ENCODE data around the gene TUBGCP6. TPM values are rescaled to one million over a fixed set of nuclear protein-coding genes. Genes with fewer than 3 reads are reported as not detected.

Gene TUBGCP6
- total and polyA plus RNA-seq, 10 of the 15 experiments (the other 5 are each of a cell fraction or from before 2014, with no cell fraction given): 0.74 to 41.4 (median 19.4) TPM

DNA sequence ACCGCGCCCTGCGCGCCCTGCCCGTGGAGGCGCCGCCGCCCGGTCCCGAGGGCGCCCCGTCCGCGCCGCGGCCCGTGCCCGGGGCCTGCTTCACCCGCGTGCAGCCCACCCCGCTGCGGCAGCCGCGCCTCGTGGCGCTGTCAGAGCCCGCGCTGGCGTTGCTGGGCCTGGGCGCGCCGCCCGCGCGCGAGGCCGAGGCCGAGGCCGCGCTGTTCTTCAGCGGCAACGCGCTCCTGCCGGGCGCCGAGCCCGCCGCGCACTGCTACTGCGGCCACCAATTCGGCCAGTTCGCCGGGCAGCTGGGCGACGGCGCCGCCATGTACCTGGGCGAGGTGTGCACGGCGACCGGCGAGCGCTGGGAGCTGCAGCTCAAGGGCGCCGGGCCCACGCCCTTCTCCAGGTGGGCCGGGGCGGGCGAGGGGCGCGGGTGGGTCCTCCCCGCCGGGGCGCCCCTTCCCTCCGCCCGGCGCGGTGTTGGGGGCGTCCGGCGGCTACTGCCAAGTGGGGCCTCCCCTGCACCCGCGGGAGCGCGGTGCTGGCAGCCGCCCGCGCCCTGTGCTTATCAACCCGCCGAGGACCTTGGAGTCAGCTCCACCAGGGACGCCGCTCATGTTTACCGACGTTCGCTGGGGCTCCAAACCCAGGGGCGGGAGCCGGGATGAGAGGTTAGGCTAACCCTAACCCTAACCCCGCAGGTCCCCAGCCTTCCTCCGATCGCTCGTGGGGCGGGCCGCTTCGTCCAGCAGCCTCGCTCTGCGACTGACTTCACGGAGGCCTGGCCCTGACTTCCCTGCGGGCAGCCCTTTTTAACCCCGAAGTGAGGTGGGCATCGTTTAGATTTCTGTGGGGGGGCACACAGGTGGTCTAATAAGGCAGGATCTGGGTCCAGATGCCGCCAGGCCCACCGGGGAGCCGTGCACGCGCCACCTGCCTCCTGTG is 43.4 kb downstream of the TUBGCP6 start:
- no peaks in the 10 kb centered on the region for H3K27me3 ChIP-seq (replicated peaks in 1 of 2; ENCODE audit: control insufficient read depth in 2 of 2, insufficient read depth in 2 of 2, low read length in 1 of 2)
- no peaks in the 10 kb centered on the region for H4K20me1 ChIP-seq (ENCODE audit: control insufficient read depth, insufficient read depth)
- peak overlapping the region; percentile 60 for H2AFZ ChIP-seq (ENCODE audit: control insufficient read depth, low read depth, low read length)
- ATAC-seq (peak; percentile 6), FAIRE-seq (no peak), DNase-seq (ENCODE audit: low read depth, low spot score) (no peak)
- peak overlapping the region; percentile 72 for H3K4me3 ChIP-seq
- RAD21 ChIA-PET (ENCODE audit: unreplicated experiment): interaction anchor here (0.9 to 1.0 kb wide), 2 partner anchors 11 to 14 kb away, joined by 3 to 4 read pairs; no protein-coding TSS in a partner anchor
- POLR2A ChIA-PET: interaction anchor here (1.2 kb wide), 1 partner anchor 10 kb away, joined by 5 read pairs; no protein-coding TSS in a partner anchor
- peaks cover 15% of the 10 kb centered on the region for H3K79me2 ChIP-seq (ENCODE audit: control insufficient read depth, insufficient read depth, low read length)
- peaks cover 10% of the 10 kb centered on the region for H3K4me1 ChIP-seq (ENCODE audit: control insufficient read depth, insufficient read depth, low read length)
- CTCF ChIA-PET: no interaction called here
- TF ChIP-seq LARP7 (IDR thresholded peaks at IDR 0.05): peak; percentile 43; the same call in 1 of the 2 replicates
- TF ChIP-seq, protein P1, sequence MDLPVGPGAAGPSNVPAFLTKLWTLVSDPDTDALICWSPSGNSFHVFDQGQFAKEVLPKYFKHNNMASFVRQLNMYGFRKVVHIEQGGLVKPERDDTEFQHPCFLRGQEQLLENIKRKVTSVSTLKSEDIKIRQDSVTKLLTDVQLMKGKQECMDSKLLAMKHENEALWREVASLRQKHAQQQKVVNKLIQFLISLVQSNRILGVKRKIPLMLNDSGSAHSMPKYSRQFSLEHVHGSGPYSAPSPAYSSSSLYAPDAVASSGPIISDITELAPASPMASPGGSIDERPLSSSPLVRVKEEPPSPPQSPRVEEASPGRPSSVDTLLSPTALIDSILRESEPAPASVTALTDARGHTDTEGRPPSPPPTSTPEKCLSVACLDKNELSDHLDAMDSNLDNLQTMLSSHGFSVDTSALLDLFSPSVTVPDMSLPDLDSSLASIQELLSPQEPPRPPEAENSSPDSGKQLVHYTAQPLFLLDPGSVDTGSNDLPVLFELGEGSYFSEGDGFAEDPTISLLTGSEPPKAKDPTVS (IDR thresholded peaks at IDR 0.05; ENCODE audit: low read depth, low read length): no peak
- peak in 1 of 2 experiments; percentile 7; a peak in 1 of 4 replicates for TF ChIP-seq BHLHE40 (IDR thresholded peaks at IDR 0.05; ENCODE audit: borderline replicate concordance in 1 of 2, low read depth in 2 of 2, low read length in 1 of 2)
- TF ChIP-seq, protein P2, sequence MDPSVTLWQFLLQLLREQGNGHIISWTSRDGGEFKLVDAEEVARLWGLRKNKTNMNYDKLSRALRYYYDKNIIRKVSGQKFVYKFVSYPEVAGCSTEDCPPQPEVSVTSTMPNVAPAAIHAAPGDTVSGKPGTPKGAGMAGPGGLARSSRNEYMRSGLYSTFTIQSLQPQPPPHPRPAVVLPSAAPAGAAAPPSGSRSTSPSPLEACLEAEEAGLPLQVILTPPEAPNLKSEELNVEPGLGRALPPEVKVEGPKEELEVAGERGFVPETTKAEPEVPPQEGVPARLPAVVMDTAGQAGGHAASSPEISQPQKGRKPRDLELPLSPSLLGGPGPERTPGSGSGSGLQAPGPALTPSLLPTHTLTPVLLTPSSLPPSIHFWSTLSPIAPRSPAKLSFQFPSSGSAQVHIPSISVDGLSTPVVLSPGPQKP (IDR thresholded peaks at IDR 0.05; ENCODE audit: low read depth, low read length): no peak
- TF ChIP-seq EGR1 (IDR thresholded peaks at IDR 0.05; ENCODE audit: borderline replicate concordance in 1 of 2, low read depth in 2 of 2, low read length in 2 of 2): 0 out of 3 replicates have a peak, but pooled peaks of 1 of the 2 experiments have one; percentile 5
- TF ChIP-seq, protein P3, sequence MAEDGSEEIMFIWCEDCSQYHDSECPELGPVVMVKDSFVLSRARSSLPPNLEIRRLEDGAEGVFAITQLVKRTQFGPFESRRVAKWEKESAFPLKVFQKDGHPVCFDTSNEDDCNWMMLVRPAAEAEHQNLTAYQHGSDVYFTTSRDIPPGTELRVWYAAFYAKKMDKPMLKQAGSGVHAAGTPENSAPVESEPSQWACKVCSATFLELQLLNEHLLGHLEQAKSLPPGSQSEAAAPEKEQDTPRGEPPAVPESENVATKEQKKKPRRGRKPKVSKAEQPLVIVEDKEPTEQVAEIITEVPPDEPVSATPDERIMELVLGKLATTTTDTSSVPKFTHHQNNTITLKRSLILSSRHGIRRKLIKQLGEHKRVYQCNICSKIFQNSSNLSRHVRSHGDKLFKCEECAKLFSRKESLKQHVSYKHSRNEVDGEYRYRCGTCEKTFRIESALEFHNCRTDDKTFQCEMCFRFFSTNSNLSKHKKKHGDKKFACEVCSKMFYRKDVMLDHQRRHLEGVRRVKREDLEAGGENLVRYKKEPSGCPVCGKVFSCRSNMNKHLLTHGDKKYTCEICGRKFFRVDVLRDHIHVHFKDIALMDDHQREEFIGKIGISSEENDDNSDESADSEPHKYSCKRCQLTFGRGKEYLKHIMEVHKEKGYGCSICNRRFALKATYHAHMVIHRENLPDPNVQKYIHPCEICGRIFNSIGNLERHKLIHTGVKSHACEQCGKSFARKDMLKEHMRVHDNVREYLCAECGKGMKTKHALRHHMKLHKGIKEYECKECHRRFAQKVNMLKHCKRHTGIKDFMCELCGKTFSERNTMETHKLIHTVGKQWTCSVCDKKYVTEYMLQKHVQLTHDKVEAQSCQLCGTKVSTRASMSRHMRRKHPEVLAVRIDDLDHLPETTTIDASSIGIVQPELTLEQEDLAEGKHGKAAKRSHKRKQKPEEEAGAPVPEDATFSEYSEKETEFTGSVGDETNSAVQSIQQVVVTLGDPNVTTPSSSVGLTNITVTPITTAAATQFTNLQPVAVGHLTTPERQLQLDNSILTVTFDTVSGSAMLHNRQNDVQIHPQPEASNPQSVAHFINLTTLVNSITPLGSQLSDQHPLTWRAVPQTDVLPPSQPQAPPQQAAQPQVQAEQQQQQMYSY (CRISPR knock-in tag; IDR thresholded peaks at IDR 0.05): no peak
- TF ChIP-seq FOS (IDR thresholded peaks at IDR 0.05; ENCODE audit: borderline replicate concordance, extremely low read depth, insufficient read length): no peak
- TF ChIP-seq SMARCA5 (IDR thresholded peaks at IDR 0.05): 0 out of 2 replicates have a peak, but pooled peaks have one; percentile 19
- H3K9me3 ChIP-seq (replicated peaks; ENCODE audit: control insufficient read depth, insufficient read depth, low read length): no peaks in the 10 kb centered on the region
- SMC1A ChIA-PET (ENCODE audit: uncharacterized antibody, unreplicated experiment): interaction anchor here (0.6 kb wide), 1 partner anchor 53 kb away, joined by 3 read pairs; no protein-coding TSS in a partner anchor
- intact Hi-C loops (cut with micrococcal nuclease; ENCODE audit: unreplicated experiment) (no loop called here), in situ Hi-C loops (cut with MboI) (no loop called here)
- H3K9ac ChIP-seq (ENCODE audit: control insufficient read depth, insufficient read depth, low read length): peak overlapping the region; percentile 69
- peak overlapping the region; percentile 98 for H3K4me2 ChIP-seq (ENCODE audit: control insufficient read depth, insufficient read depth)
- 2% methylated on average over 83 of the region's 115 CpGs for WGBS (ENCODE audit: insufficient coverage, insufficient replicate concordance, low lambda C conversion rate, missing lambda C conversion rate)
- H3K27ac ChIP-seq (ENCODE audit: control insufficient read depth, insufficient read depth): peak overlapping the region; percentile 52
- peaks cover 6 to 17% of the 10 kb centered on the region in 2 experiments for H3K36me3 ChIP-seq (ENCODE audit: control insufficient read depth in 2 of 2, insufficient read depth in 2 of 2, low read length in 1 of 2)
- BruUV-seq (replicated peaks): no TSS peak
